H1 (cell line): ENCODE results near the gene MCFD2. TPM values are rescaled to one million over a fixed set of nuclear protein-coding genes. Genes with fewer than 3 reads are reported as not detected.

Experiments used
- CBX5 ChIP-seq: fragments of 300-800, 300-1000 bp; sonication (generic); IDR thresholded peaks from 2 replicates; pipeline ENCODE4 v1.7.1; 2016; ENCODE audit warnings: antibody characterized with exemption, low read length, low read depth
- CHD7 ChIP-seq: fragments of 300-600 bp; sonication (generic); IDR thresholded peaks from 2 replicates; pipeline ENCODE4 v1.7.1; 2012; ENCODE audit warnings: low read length, moderate library complexity, mild to moderate bottlenecking, inconsistent platforms; ENCODE audit not compliant: insufficient replicate concordance
- KDM4A ChIP-seq: IDR thresholded peaks from one replicate; pipeline ENCODE4 v1.7.1; 2012; ENCODE audit warnings: low read depth, mild to moderate bottlenecking, moderate library complexity, low read length, inconsistent platforms; ENCODE audit not compliant: severe bottlenecking
- POLR2A ChIP-seq, 2 experiments: IDR thresholded peaks; 1 replicate in 1 of 2; 2 replicates in 1 of 2; pipeline ENCODE4 v1.6.1; 2011; ENCODE audit warnings: low read depth in 2 of 2, low read length in 2 of 2, mild to moderate bottlenecking in 2 of 2; ENCODE audit errors: control extremely low read depth in 1 of 2
- polyA plus RNA-seq, 7 experiments: library from polyadenylated mRNA; depleted of rRNA in 3 of 7; stranded (reverse) in 5 of 7; unstranded in 2 of 7; fragments of >200 nt in 5 of 7; fragments of 200-250 nt in 2 of 7; gene quantifications; 1 replicate in 5 of 7; 2 replicates in 1 of 7; 4 replicates in 1 of 7; pipeline versions ENCODE4 v1.2.1 to v1.2.3, GENCODE V29; 2011 to 2013; ENCODE audit warnings: missing spikeins in 2 of 7, mixed read lengths in 2 of 7
- total RNA-seq: library from RNA; stranded (reverse); fragmentation: NEBNext Ultra II Directional; extraction: Animal tissue kit (Norgen Biotek cat#: 25700); gene quantifications from 2 replicates; pipeline ENCODE4 v1.2.1, GENCODE V29; 2021

Gene MCFD2
- total and polyA plus RNA-seq, 2 of the 8 experiments (the other 6 are each of a cell fraction or from before 2014, with no cell fraction given) = 35.2 to 76.2 TPM

GRCh38 chr2:46950314-46950713 is 34.7 kb upstream of the MCFD2 start (continued):
- no peak for TF ChIP-seq CHD7
- no peak for TF ChIP-seq KDM4A
- no peak for TF ChIP-seq POLR2A (IDR thresholded peaks at IDR 0.05; ENCODE audit: control extremely low read depth in 1 of 2, low read depth in 2 of 2, low read length in 2 of 2)
- no peak for TF ChIP-seq CBX5
